Spleen (tissue), 11 donors: Measurements from ENCODE around the gene EFR3B. TPM values are rescaled to one million over a fixed set of nuclear protein-coding genes. Genes with fewer than 3 reads are reported as not detected.
A peak's percentile ranks its signal among the peaks of the same experiment; 100 is the strongest.

Source experiments
- DNase-seq: peaks from one replicate; pipeline ENCODE4 v3.0.0-alpha.2; 2020
- H3K27ac ChIP-seq, 8 donors: fragments of 200-600 bp; sonication (generic) in 7 of 8; 1 replicate in 4 of 8; 2 replicates in 4 of 8; pipeline versions ENCODE4 v1.5.0 to v1.8.0; 2016 to 2021; ENCODE audit warnings: inconsistent platforms in 4 of 8, mild to moderate bottlenecking in 4 of 8, moderate library complexity in 1 of 8
- H3K27me3 ChIP-seq, 7 donors: fragments of 200-600 bp; sonication (generic) in 6 of 7; replicated peaks in 1 of 7; 1 replicate in 4 of 7; 2 replicates in 3 of 7; pipeline versions ENCODE4 v1.5.0 to v1.8.0; 2016 to 2021; ENCODE audit warnings: inconsistent platforms in 3 of 7, mild to moderate bottlenecking in 1 of 7
- H3K36me3 ChIP-seq, 6 donors: fragments of 200-600 bp; sonication (generic) in 5 of 6; 1 replicate in 4 of 6; 2 replicates in 2 of 6; pipeline versions ENCODE4 v1.5.0 to v1.8.0; 2016 to 2021; ENCODE audit warnings: inconsistent platforms in 2 of 6
- H3K4me1 ChIP-seq, 6 donors: fragments of 200-600 bp; sonication (generic) in 5 of 6; 1 replicate in 3 of 6; 2 replicates in 3 of 6; pipeline versions ENCODE4 v1.5.0 to v1.8.0; 2016 to 2021; ENCODE audit warnings: inconsistent platforms in 3 of 6
- H3K4me3 ChIP-seq, 8 donors: fragments of 200-600 bp; sonication (generic) in 7 of 8; 1 replicate in 4 of 8; 2 replicates in 4 of 8; pipeline versions ENCODE4 v1.5.0 to v1.8.0; 2016 to 2021; ENCODE audit warnings: inconsistent platforms in 4 of 8, mild to moderate bottlenecking in 4 of 8, moderate library complexity in 2 of 8
- H3K9me3 ChIP-seq, 8 donors: fragments of 200-600 bp; sonication (generic) in 7 of 8; 1 replicate in 4 of 8; 2 replicates in 4 of 8; pipeline versions ENCODE4 v1.5.0 to v1.8.0; 2016 to 2021; ENCODE audit warnings: inconsistent platforms in 4 of 8
- CTCF ChIP-seq, 11 experiments: fragments of 200-600 bp in 7 of 11; fragments of 450-650 bp in 4 of 11; sonication (generic) in 4 of 11; IDR thresholded peaks in 8 of 11; conservative IDR thresholded peaks in 3 of 11; 1 replicate in 7 of 11; 2 replicates in 4 of 11; pipeline versions ENCODE4 v1.4.0 to v1.8.0; 2016 to 2021; ENCODE audit warnings: antibody characterized with exemption in 11 of 11, inconsistent platforms in 4 of 11, mild to moderate bottlenecking in 1 of 11
- POLR2A ChIP-seq, 3 donors: fragments of 450-650 bp; IDR thresholded peaks; one replicate each; pipeline ENCODE4 v1.5.1; 2017; ENCODE audit warnings: antibody characterized with exemption in 3 of 3, mild to moderate bottlenecking in 1 of 3
- POLR2AphosphoS5 ChIP-seq, 3 donors: sonication (generic); formaldehyde crosslinking; IDR thresholded peaks; one replicate each; pipeline ENCODE4 v1.5.1; 2017; ENCODE audit warnings: antibody characterized with exemption in 3 of 3
- WGBS, 5 donors: extraction: QIAGEN DNeasy Blood & Tissue Kit in 3 of 5; methylation state at CpG; one replicate each; pipeline versions ENCODE4 v1.1.5 to v1.1.7; 2013 to 2018; 5-methylcytosine and 5-hydroxymethylcytosine counted together
- intact Hi-C: fragments of 100-400 bp; cut with DNase I; formaldehyde crosslinking; loops from one replicate; pipeline ENCODE4 v1.15.0; 2023; ENCODE audit warnings: low total_unique reads
- polyA plus RNA-seq, 3 donors: library from polyadenylated mRNA; stranded (reverse); fragments of 200-250 nt; gene quantifications; one replicate each; pipeline ENCODE4 v1.2.1, GENCODE V29; 2013
- total RNA-seq, 7 donors: library from RNA; depleted of rRNA in 3 of 7; stranded (reverse); fragments of >200 nt in 3 of 7; fragmentation: NEBNext Ultra II Directional in 4 of 7; extraction: Animal tissue kit (Norgen Biotek cat#: 25700) in 4 of 7; gene quantifications; one replicate each; pipeline versions ENCODE4 v1.1.0 to v1.2.1, GENCODE V29; 2016 to 2021
- donor health status: healthy with polysubstance abuse.
- donor health status: DM: no; HTN: no; CAD: no; lungs with moderate emphysema.
- donor health status: DM: no; HTN: no; CAD: no.
- donor health status: Bipolar disorder and iron deficiency.
- donor health status: healthy.
- donor health status: DM: no; HTN: no; CAD: no.
- donor health status: DM: yes; HTN: yes; CAD: no.

EFR3B gene
- total and polyA plus RNA-seq, 10 donors, result 0.22 to 13.2 (median 8.2) TPM

GRCh38 chr2:25030702-25031101, 11.2 kb upstream of the EFR3B start:
- TF ChIP-seq CTCF (IDR thresholded peaks at IDR 0.05 in 8 of 11, conservative IDR thresholded peaks at IDR 0.05 in 3 of 11) (no peak), POLR2AphosphoS5 (IDR thresholded peaks at IDR 0.05) (no peak), POLR2A (IDR thresholded peaks at IDR 0.05) (no peak)

GRCh38 chr2:25032094-25032493, 9.8 kb upstream of the EFR3B start:
- no peaks in the 10 kb centered on the region for H3K27me3 ChIP-seq
- no peaks in the 10 kb centered on the region for H3K9me3 ChIP-seq
- 40 to 67% (median 57%) methylated on average over 3 of the region's 3 CpGs for WGBS, 5 donors
- H3K4me1 ChIP-seq, result peaks cover 0 to 8% (median 0%) of the 10 kb centered on the region in 6 donors
- TF ChIP-seq POLR2A (IDR thresholded peaks at IDR 0.05), result no peak
- TF ChIP-seq CTCF (IDR thresholded peaks at IDR 0.05 in 8 of 11, conservative IDR thresholded peaks at IDR 0.05 in 3 of 11), result no peak
- TF ChIP-seq POLR2AphosphoS5 (IDR thresholded peaks at IDR 0.05), result no peak
- no peak for DNase-seq
- H3K27ac ChIP-seq, result no peak overlapping the region
- H3K4me3 ChIP-seq, result no peak overlapping the region
- intact Hi-C loops, result loop anchor here (10.0 kb wide), 1 partner anchor 47 kb away; no protein-coding TSS in a partner anchor
- H3K36me3 ChIP-seq, result no peaks in the 10 kb centered on the region

More at GRCh38 chr2:25030702-25031101, 11.2 kb upstream of the EFR3B start:
- intact Hi-C loops, result loop anchor here (10.0 kb wide), 1 partner anchor 46 kb away; no protein-coding TSS in a partner anchor
- WGBS, 5 donors, result 45 to 54% (median 51%) methylated on average over 2 of the region's 2 CpGs
- peaks cover 0 to 8% (median 0%) of the 10 kb centered on the region in 6 donors for H3K4me1 ChIP-seq
- no peak for DNase-seq
- no peaks in the 10 kb centered on the region for H3K36me3 ChIP-seq
- peak overlapping the region in 2 of 8 donors; percentile 9 to 46 for H3K27ac ChIP-seq
- H3K27me3 ChIP-seq, result no peaks in the 10 kb centered on the region
- no peak overlapping the region for H3K4me3 ChIP-seq
- no peaks in the 10 kb centered on the region for H3K9me3 ChIP-seq

- H3K27ac ChIP-seq, result no peak overlapping the region
- WGBS, 5 donors, result 84 to 92% (median 85%) methylated on average over 4 of the region's 4 CpGs
These were observed 9.0 kb upstream of the EFR3B start for GRCh38 chr2:25032901-25033300.

More at GRCh38 chr2:25032901-25033300, 9.0 kb upstream of the EFR3B start:
- TF ChIP-seq POLR2AphosphoS5 (IDR thresholded peaks at IDR 0.05) (no peak), POLR2A (IDR thresholded peaks at IDR 0.05) (no peak), CTCF (IDR thresholded peaks at IDR 0.05 in 8 of 11, conservative IDR thresholded peaks at IDR 0.05 in 3 of 11) (no peak)
- Histone ChIP-seq H3K4me1 (peaks cover 0 to 8% (median 0%) of the 10 kb centered on the region in 6 donors), H3K36me3 (no peaks in the 10 kb centered on the region), H3K4me3 (no peak overlapping the region), H3K27me3 (no peaks in the 10 kb centered on the region), H3K9me3 (no peaks in the 10 kb centered on the region)
- intact Hi-C loops, result loop anchor here (10.0 kb wide), 1 partner anchor 48 kb away; no protein-coding TSS in a partner anchor
- no peak for DNase-seq
